Measurements from ENCODE around the gene INTS12.

INTS12 gene

DNA sequence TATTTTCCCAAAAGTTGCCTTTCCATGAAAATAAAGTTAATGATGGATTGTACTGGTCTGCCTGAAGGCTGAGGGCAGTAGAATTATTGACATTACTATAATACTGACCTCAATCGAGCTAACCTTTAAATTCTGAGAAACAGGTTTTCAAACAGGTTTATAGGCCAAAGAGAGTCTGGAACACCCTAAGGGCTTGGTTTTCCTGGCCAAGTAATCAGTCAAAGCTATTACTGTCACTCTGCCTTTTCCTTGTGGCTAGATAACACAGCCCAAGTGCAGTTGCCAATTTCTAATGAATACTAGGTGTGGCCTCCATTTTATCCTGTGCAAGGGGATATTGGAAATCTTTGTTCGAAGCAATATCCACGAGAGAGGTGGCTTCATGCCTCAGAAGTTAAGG is 75.2 kb downstream of the INTS12 start:
- FAIRE-seq (peak; percentile 42), DNase-seq (ENCODE audit: insufficient read length, low spot score) (no peak)

Data from GM19239 (cell line).